Renal cortex interstitium (tissue), 3 donors: ENCODE results near the gene TMEM240. TPM values are rescaled to one million over a fixed set of nuclear protein-coding genes. Genes with fewer than 3 reads are reported as not detected.

Source experiments
- polyA plus RNA-seq, 3 donors: library from polyadenylated mRNA; unstranded; fragments of 120-200 nt; gene quantifications; one replicate each; pipeline ENCODE4 v1.2.1, GENCODE V29; 2013; ENCODE audit not compliant: insufficient read length in 3 of 3

TMEM240 gene
- polyA plus RNA-seq, 3 donors: 4.0 to 12.1 (median 6.6) TPM

Other genes starting within 250 kb of the TMEM240 start
- gene ACAP3, start 232.7 kb downstream of the TMEM240 start, polyA plus RNA-seq: 10 to 100 TPM; 22.4 to 39.1 (median 38.3) TPM
- gene PUSL1, start 232.0 kb downstream of the TMEM240 start, polyA plus RNA-seq: 10 to 100 TPM in 2 of 3 donors, 1 to 10 TPM in 1; 4.5 to 10.4 (median 10.0) TPM
- 100 to 1,000 TPM; 107 to 159 (median 117) TPM for gene INTS11, start 216.0 kb downstream of the TMEM240 start, polyA plus RNA-seq
- gene CPTP, start 215.8 kb downstream of the TMEM240 start, polyA plus RNA-seq: 10 to 100 TPM; 10.0 to 18.0 (median 16.0) TPM
- under 1 TPM; 0.31 to 0.52 (median 0.47) TPM for gene TAS1R3, start 209.3 kb downstream of the TMEM240 start, polyA plus RNA-seq
- gene DVL1, start 191.2 kb downstream of the TMEM240 start, polyA plus RNA-seq: 10 to 100 TPM; 23.6 to 45.9 (median 42.6) TPM
- 100 to 1,000 TPM; 145 to 202 (median 196) TPM for gene MXRA8, start 182.1 kb downstream of the TMEM240 start, polyA plus RNA-seq
- gene AURKAIP1, start 165.4 kb downstream of the TMEM240 start, polyA plus RNA-seq: 10 to 100 TPM; 52.0 to 89.3 (median 86.3) TPM
- 100 to 1,000 TPM; 241 to 386 (median 255) TPM for gene CCNL2, start 141.3 kb downstream of the TMEM240 start, polyA plus RNA-seq
- gene MRPL20, start 133.3 kb downstream of the TMEM240 start, polyA plus RNA-seq: 100 to 1,000 TPM; 115 to 120 (median 120) TPM
- 10 to 100 TPM in 2 of 3 donors, 1 to 10 TPM in 1; 8.3 to 14.7 (median 10.6) TPM for gene ANKRD65, start 119.3 kb downstream of the TMEM240 start, polyA plus RNA-seq
- 10 to 100 TPM; 31.6 to 74.6 (median 62.4) TPM for gene VWA1, start 104.9 kb downstream of the TMEM240 start, polyA plus RNA-seq
- 1 to 10 TPM; 2.2 to 5.5 (median 2.9) TPM for gene ATAD3C, start 90.9 kb downstream of the TMEM240 start, polyA plus RNA-seq
- 10 to 100 TPM; 11.6 to 28.5 (median 15.1) TPM for gene ATAD3B, start 68.9 kb downstream of the TMEM240 start, polyA plus RNA-seq
- gene ATAD3A, start 28.5 kb downstream of the TMEM240 start, polyA plus RNA-seq: 10 to 100 TPM; 15.4 to 29.0 (median 25.9) TPM
- 10 to 100 TPM; 79.9 to 85.8 (median 80.6) TPM for gene SSU72, start 34.2 kb upstream of the TMEM240 start, polyA plus RNA-seq
- 1 to 10 TPM; 1.8 to 4.8 (median 3.2) TPM for gene FNDC10, start 59.5 kb upstream of the TMEM240 start, polyA plus RNA-seq
- 10 to 100 TPM; 30.3 to 71.4 (median 70.4) TPM for gene MIB2, start 74.9 kb upstream of the TMEM240 start, polyA plus RNA-seq
- 10 to 100 TPM; 15.0 to 36.3 (median 35.3) TPM for gene MMP23B, start 91.5 kb upstream of the TMEM240 start, polyA plus RNA-seq
- 10 to 100 TPM; 37.7 to 45.5 (median 42.4) TPM for gene CDK11B, start 118.4 kb upstream of the TMEM240 start, polyA plus RNA-seq
- 10 to 100 TPM; 66.8 to 81.4 (median 67.8) TPM for gene SLC35E2B, start 152.2 kb upstream of the TMEM240 start, polyA plus RNA-seq
- 10 to 100 TPM; 28.4 to 41.3 (median 38.4) TPM for gene CDK11A, start 183.7 kb upstream of the TMEM240 start, polyA plus RNA-seq
- 10 to 100 TPM; 40.2 to 53.0 (median 52.3) TPM for gene NADK, start 237.8 kb upstream of the TMEM240 start, polyA plus RNA-seq